GM12874 (cell line): ENCODE data around the gene SYCE3.

ENCODE experiments used
- CTCF ChIP-seq: IDR thresholded peaks from 2 replicates; pipeline ENCODE4 v1.5.1; 2011; ENCODE audit warnings: low read depth, mild to moderate bottlenecking, control low read depth, low read length, moderate library complexity; ENCODE audit not compliant: insufficient read depth

SYCE3 gene

GRCh38 chr22:50576806-50577696 lies 14.3 kb upstream of the SYCE3 start:
- no peak for TF ChIP-seq CTCF

GRCh38 chr22:50576070-50576469 lies 13.4 kb upstream of the SYCE3 start:
- no peak for TF ChIP-seq CTCF

GRCh38 chr22:50575426-50575941 lies 12.8 kb upstream of the SYCE3 start:
- no peak for TF ChIP-seq CTCF

GRCh38 chr22:50574383-50574755 lies 11.7 kb upstream of the SYCE3 start:
- no peak for TF ChIP-seq CTCF

GRCh38 chr22:50573491-50574382 lies 11.0 kb upstream of the SYCE3 start:
- no peak for TF ChIP-seq CTCF

GRCh38 chr22:50572965-50573364 lies 10.2 kb upstream of the SYCE3 start:
- no peak for TF ChIP-seq CTCF
